Liver (tissue), 9 donors: ENCODE measurements around the gene HS3ST4. TPM values are rescaled to one million over a fixed set of nuclear protein-coding genes. Genes with fewer than 3 reads are reported as not detected.

ENCODE experiments used
- DNase-seq: peaks from one replicate; pipeline ENCODE4 v3.0.0-alpha.2; 2017; ENCODE audit warnings: low spot score
- H3K27ac ChIP-seq, 2 donors: one replicate each; pipeline ENCODE4 v1.7.0; 2013; ENCODE audit warnings: inconsistent platforms in 2 of 2, low read length in 2 of 2, control low read depth in 1 of 2, low read depth in 1 of 2, mild to moderate bottlenecking in 1 of 2
- H3K27me3 ChIP-seq, 4 donors: one replicate each; pipeline versions ENCODE4 v1.6.1 to v1.7.0; 2013; ENCODE audit warnings: low read length in 3 of 4, inconsistent platforms in 1 of 4, mild to moderate bottlenecking in 1 of 4, moderate library complexity in 1 of 4; ENCODE audit not compliant: control insufficient read depth in 4 of 4, insufficient read depth in 4 of 4
- H3K36me3 ChIP-seq, 4 donors: one replicate each; pipeline versions ENCODE4 v1.6.1 to v1.7.0; 2013; ENCODE audit warnings: low read length in 3 of 4, mild to moderate bottlenecking in 3 of 4, low read depth in 1 of 4, moderate library complexity in 1 of 4; ENCODE audit not compliant: control insufficient read depth in 4 of 4, insufficient read depth in 3 of 4
- H3K4me1 ChIP-seq, 4 donors: one replicate each; pipeline versions ENCODE4 v1.6.1 to v1.7.0; 2013; ENCODE audit warnings: low read length in 3 of 4, mild to moderate bottlenecking in 3 of 4, moderate library complexity in 1 of 4; ENCODE audit not compliant: control insufficient read depth in 4 of 4, insufficient read depth in 4 of 4
- H3K4me3 ChIP-seq, 3 donors: one replicate each; pipeline versions ENCODE4 v1.6.1 to v1.7.0; 2013; ENCODE audit warnings: low read length in 3 of 3, control low read depth in 1 of 3, low read depth in 1 of 3, mild to moderate bottlenecking in 1 of 3
- H3K9ac ChIP-seq, 2 donors: one replicate each; pipeline ENCODE4 v1.7.0; 2013; ENCODE audit warnings: low read length in 2 of 2, mild to moderate bottlenecking in 2 of 2, moderate library complexity in 2 of 2, control low read depth in 1 of 2, low read depth in 1 of 2
- H3K9me3 ChIP-seq, 4 donors: one replicate each; pipeline versions ENCODE4 v1.6.1 to v1.7.0; 2013; ENCODE audit warnings: low read length in 3 of 4; ENCODE audit not compliant: control insufficient read depth in 4 of 4
- EGR1 ChIP-seq, 2 donors: IDR thresholded peaks; 2 replicates each; pipeline ENCODE4 v1.6.1; 2016 to 2018; ENCODE audit warnings: antibody characterized with exemption in 2 of 2, low read depth in 2 of 2
- FOXA1 ChIP-seq: IDR thresholded peaks from 2 replicates; pipeline ENCODE4 v1.6.1; 2016; ENCODE audit warnings: antibody characterized with exemption
- FOXA2 ChIP-seq: IDR thresholded peaks from 2 replicates; pipeline ENCODE4 v1.6.1; 2016; ENCODE audit warnings: antibody characterized with exemption
- GABPA ChIP-seq, 2 donors: IDR thresholded peaks in 1 of 2; conservative IDR thresholded peaks in 1 of 2; 2 replicates each; pipeline ENCODE4 v1.6.1; 2016; ENCODE audit warnings: antibody characterized with exemption in 2 of 2, mild to moderate bottlenecking in 1 of 2, moderate library complexity in 1 of 2
- HNF4A ChIP-seq, 2 donors: conservative IDR thresholded peaks; 2 replicates each; pipeline ENCODE4 v1.6.1; 2016; ENCODE audit warnings: antibody characterized with exemption in 2 of 2, mild to moderate bottlenecking in 2 of 2
- HNF4G ChIP-seq: IDR thresholded peaks from 2 replicates; pipeline ENCODE4 v1.6.1; 2016; ENCODE audit warnings: antibody characterized with exemption
- JUND ChIP-seq, 2 donors: IDR thresholded peaks; 2 replicates each; pipeline ENCODE4 v1.6.1; 2016; ENCODE audit warnings: antibody characterized with exemption in 2 of 2
- NR2F2 ChIP-seq: IDR thresholded peaks from 2 replicates; pipeline ENCODE4 v1.6.1; 2016; ENCODE audit warnings: antibody characterized with exemption
- RAD21 ChIP-seq, 2 donors: IDR thresholded peaks; 2 replicates each; pipeline ENCODE4 v1.6.1; 2016; ENCODE audit warnings: antibody characterized with exemption in 2 of 2, mild to moderate bottlenecking in 2 of 2
- RXRA ChIP-seq, 2 donors: IDR thresholded peaks; 2 replicates each; pipeline ENCODE4 v1.6.1; 2017 to 2018; ENCODE audit warnings: antibody characterized with exemption in 2 of 2, mild to moderate bottlenecking in 1 of 2
- SP1 ChIP-seq: IDR thresholded peaks from 2 replicates; pipeline ENCODE4 v1.6.1; 2018; ENCODE audit warnings: antibody characterized with exemption, mild to moderate bottlenecking
- TAF1 ChIP-seq: conservative IDR thresholded peaks from 2 replicates; pipeline ENCODE4 v1.6.1; 2016; ENCODE audit warnings: antibody characterized with exemption, mild to moderate bottlenecking
- YY1 ChIP-seq: IDR thresholded peaks from 2 replicates; pipeline ENCODE4 v1.6.1; 2016; ENCODE audit warnings: antibody characterized with exemption, mild to moderate bottlenecking
- WGBS: extraction: QIAGEN DNeasy Blood & Tissue Kit; methylation state at CpG from one replicate; pipeline ENCODE4 v1.1.7; 2013; 5-methylcytosine and 5-hydroxymethylcytosine counted together
- polyA plus RNA-seq, 2 donors: library from polyadenylated mRNA; stranded (reverse) in 1 of 2; unstranded in 1 of 2; fragments of 200-250 nt in 1 of 2; fragments of >200 nt in 1 of 2; fragmentation: Nextera tagmentation in 1 of 2; extraction: Ambion mirVana in 1 of 2; gene quantifications; one replicate each; pipeline versions ENCODE4 v1.2.1 to v1.2.3, GENCODE V29; 2013 to 2015
- total RNA-seq, 2 donors: library from RNA; depleted of rRNA; stranded (reverse); fragments of >200 nt; gene quantifications; one replicate each; pipeline ENCODE4 v1.2.3, GENCODE V29; 2014
- TF ChIP-seq, protein P1 (sequence below): IDR thresholded peaks from 2 replicates; pipeline ENCODE4 v1.6.1; 2016; ENCODE audit warnings: antibody characterized with exemption
- TF ChIP-seq, protein P2 (sequence below): IDR thresholded peaks from 2 replicates; pipeline ENCODE4 v1.6.1; 2016; ENCODE audit warnings: antibody characterized with exemption, mild to moderate bottlenecking
- TF ChIP-seq, protein P3 (sequence below): IDR thresholded peaks from 2 replicates; pipeline ENCODE4 v1.6.1; 2016; ENCODE audit warnings: antibody characterized with exemption
- TF ChIP-seq, protein P4 (sequence below): fragments of 150-350 bp; IDR thresholded peaks from 2 replicates; pipeline ENCODE4 v1.5.1; 2017; ENCODE audit warnings: improper control_type of control experiment, low read depth, low read length; ENCODE audit not compliant: missing input control
- TF ChIP-seq, protein P5 (sequence below): IDR thresholded peaks from 2 replicates; pipeline ENCODE4 v1.6.1; 2016; ENCODE audit warnings: antibody characterized with exemption
- donor health status: healthy.
- donor health status: healthy.
- donor health status: healthy.
- donor health status: healthy.
- donor health status: healthy.

The HS3ST4 gene
- total and polyA plus RNA-seq, 4 donors: not detected

DNA sequence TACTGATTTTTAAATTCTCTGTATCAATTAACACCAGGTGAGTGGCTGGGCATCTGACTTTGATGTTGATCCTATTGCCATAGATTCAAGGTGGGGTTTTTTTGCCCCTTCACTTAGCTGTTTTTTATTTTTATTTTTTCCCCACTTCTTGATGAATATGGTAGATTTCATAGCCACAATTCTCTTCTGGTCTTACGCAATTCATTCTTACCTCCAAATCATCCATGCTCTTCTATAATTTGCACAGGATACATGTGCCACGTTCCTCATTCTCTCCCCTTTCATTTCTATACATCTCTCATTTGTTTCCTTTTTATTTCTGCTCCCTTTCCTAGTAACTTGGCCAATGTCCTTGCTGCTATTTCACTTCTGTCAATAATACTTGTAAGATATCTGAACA is 14.9 kb upstream of the HS3ST4 start:
- no peak overlapping the region for H3K4me3 ChIP-seq
- no peaks in the 10 kb centered on the region for H3K36me3 ChIP-seq
- H3K27me3 ChIP-seq: peaks cover 0 to 3% (median 0%) of the 10 kb centered on the region in 4 donors
- no peaks in the 10 kb centered on the region for H3K4me1 ChIP-seq
- no peaks in the 10 kb centered on the region for H3K9me3 ChIP-seq
- no peak overlapping the region for H3K9ac ChIP-seq
- DNase-seq: no peak
- TF ChIP-seq, protein P1, sequence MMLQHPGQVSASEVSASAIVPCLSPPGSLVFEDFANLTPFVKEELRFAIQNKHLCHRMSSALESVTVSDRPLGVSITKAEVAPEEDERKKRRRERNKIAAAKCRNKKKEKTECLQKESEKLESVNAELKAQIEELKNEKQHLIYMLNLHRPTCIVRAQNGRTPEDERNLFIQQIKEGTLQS: no peak
- TF ChIP-seq TAF1: no peak
- TF ChIP-seq, protein P2, sequence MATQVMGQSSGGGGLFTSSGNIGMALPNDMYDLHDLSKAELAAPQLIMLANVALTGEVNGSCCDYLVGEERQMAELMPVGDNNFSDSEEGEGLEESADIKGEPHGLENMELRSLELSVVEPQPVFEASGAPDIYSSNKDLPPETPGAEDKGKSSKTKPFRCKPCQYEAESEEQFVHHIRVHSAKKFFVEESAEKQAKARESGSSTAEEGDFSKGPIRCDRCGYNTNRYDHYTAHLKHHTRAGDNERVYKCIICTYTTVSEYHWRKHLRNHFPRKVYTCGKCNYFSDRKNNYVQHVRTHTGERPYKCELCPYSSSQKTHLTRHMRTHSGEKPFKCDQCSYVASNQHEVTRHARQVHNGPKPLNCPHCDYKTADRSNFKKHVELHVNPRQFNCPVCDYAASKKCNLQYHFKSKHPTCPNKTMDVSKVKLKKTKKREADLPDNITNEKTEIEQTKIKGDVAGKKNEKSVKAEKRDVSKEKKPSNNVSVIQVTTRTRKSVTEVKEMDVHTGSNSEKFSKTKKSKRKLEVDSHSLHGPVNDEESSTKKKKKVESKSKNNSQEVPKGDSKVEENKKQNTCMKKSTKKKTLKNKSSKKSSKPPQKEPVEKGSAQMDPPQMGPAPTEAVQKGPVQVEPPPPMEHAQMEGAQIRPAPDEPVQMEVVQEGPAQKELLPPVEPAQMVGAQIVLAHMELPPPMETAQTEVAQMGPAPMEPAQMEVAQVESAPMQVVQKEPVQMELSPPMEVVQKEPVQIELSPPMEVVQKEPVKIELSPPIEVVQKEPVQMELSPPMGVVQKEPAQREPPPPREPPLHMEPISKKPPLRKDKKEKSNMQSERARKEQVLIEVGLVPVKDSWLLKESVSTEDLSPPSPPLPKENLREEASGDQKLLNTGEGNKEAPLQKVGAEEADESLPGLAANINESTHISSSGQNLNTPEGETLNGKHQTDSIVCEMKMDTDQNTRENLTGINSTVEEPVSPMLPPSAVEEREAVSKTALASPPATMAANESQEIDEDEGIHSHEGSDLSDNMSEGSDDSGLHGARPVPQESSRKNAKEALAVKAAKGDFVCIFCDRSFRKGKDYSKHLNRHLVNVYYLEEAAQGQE: no peak
- TF ChIP-seq YY1: no peak
- no peak for TF ChIP-seq RAD21 (IDR thresholded peaks at IDR 0.05)
- TF ChIP-seq GABPA (IDR thresholded peaks at IDR 0.05 in 1 of 2, conservative IDR thresholded peaks at IDR 0.05 in 1 of 2): no peak
- TF ChIP-seq, protein P3, sequence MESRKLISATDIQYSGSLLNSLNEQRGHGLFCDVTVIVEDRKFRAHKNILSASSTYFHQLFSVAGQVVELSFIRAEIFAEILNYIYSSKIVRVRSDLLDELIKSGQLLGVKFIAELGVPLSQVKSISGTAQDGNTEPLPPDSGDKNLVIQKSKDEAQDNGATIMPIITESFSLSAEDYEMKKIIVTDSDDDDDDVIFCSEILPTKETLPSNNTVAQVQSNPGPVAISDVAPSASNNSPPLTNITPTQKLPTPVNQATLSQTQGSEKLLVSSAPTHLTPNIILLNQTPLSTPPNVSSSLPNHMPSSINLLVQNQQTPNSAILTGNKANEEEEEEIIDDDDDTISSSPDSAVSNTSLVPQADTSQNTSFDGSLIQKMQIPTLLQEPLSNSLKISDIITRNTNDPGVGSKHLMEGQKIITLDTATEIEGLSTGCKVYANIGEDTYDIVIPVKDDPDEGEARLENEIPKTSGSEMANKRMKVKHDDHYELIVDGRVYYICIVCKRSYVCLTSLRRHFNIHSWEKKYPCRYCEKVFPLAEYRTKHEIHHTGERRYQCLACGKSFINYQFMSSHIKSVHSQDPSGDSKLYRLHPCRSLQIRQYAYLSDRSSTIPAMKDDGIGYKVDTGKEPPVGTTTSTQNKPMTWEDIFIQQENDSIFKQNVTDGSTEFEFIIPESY: no peak
- TF ChIP-seq HNF4G: no peak
- no peak for TF ChIP-seq SP1
- no peak for TF ChIP-seq NR2F2
- no peak for TF ChIP-seq FOXA2
- no peak for TF ChIP-seq FOXA1
- TF ChIP-seq, protein P4, sequence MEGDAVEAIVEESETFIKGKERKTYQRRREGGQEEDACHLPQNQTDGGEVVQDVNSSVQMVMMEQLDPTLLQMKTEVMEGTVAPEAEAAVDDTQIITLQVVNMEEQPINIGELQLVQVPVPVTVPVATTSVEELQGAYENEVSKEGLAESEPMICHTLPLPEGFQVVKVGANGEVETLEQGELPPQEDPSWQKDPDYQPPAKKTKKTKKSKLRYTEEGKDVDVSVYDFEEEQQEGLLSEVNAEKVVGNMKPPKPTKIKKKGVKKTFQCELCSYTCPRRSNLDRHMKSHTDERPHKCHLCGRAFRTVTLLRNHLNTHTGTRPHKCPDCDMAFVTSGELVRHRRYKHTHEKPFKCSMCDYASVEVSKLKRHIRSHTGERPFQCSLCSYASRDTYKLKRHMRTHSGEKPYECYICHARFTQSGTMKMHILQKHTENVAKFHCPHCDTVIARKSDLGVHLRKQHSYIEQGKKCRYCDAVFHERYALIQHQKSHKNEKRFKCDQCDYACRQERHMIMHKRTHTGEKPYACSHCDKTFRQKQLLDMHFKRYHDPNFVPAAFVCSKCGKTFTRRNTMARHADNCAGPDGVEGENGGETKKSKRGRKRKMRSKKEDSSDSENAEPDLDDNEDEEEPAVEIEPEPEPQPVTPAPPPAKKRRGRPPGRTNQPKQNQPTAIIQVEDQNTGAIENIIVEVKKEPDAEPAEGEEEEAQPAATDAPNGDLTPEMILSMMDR: no peak
- TF ChIP-seq JUND (IDR thresholded peaks at IDR 0.05): no peak
- TF ChIP-seq, protein P5, sequence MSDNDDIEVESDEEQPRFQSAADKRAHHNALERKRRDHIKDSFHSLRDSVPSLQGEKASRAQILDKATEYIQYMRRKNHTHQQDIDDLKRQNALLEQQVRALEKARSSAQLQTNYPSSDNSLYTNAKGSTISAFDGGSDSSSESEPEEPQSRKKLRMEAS: no peak
- no peak for TF ChIP-seq RXRA (IDR thresholded peaks at IDR 0.05)
- TF ChIP-seq HNF4A (conservative IDR thresholded peaks at IDR 0.05): no peak
- TF ChIP-seq EGR1 (IDR thresholded peaks at IDR 0.05; ENCODE audit: low read depth in 2 of 2): no peak
- WGBS: 59% methylated on average over 2 of the region's 2 CpGs
- H3K27ac ChIP-seq: no peak overlapping the region
